Right atrium auricular region (tissue), 2 donors: Measurements from ENCODE around the gene GAK. TPM values are rescaled to one million over a fixed set of nuclear protein-coding genes. Genes with fewer than 3 reads are reported as not detected.

Source experiments
- DNase-seq: peaks from one replicate; pipeline ENCODE4 v3.0.0-alpha.2; 2019; ENCODE audit warnings: low spot score
- H3K27ac ChIP-seq, 2 donors: fragments of 200-600 bp; sonication (generic); 1 replicate in 1 of 2; 2 replicates in 1 of 2; pipeline ENCODE4 v1.5.1; 2016 to 2019
- H3K27me3 ChIP-seq, 2 donors: fragments of 200-600 bp; sonication (generic); one replicate each; pipeline versions ENCODE4 v1.5.1 to v1.6.0; 2017 to 2019
- H3K36me3 ChIP-seq: fragments of 200-600 bp; sonication (generic); one replicate; pipeline ENCODE4 v1.5.1; 2016
- H3K4me1 ChIP-seq, 2 donors: fragments of 200-600 bp; sonication (generic); one replicate each; pipeline versions ENCODE4 v1.5.1 to v1.6.0; 2017 to 2019
- H3K4me3 ChIP-seq, 2 donors: fragments of 200-600 bp; sonication (generic); 1 replicate in 1 of 2; 2 replicates in 1 of 2; pipeline ENCODE4 v1.5.1; 2017 to 2019; ENCODE audit warnings: mild to moderate bottlenecking in 1 of 2, moderate library complexity in 1 of 2
- H3K9me3 ChIP-seq, 2 donors: fragments of 200-600 bp; sonication (generic); one replicate each; pipeline ENCODE4 v1.5.1; 2019
- CTCF ChIP-seq, 2 donors: fragments of 200-600 bp; sonication (generic); IDR thresholded peaks; one replicate each; pipeline ENCODE4 v1.5.1; 2019; ENCODE audit warnings: antibody characterized with exemption in 2 of 2
- total RNA-seq, 2 donors: library from RNA; depleted of rRNA; stranded (reverse); fragments of >200 nt; gene quantifications; one replicate each; pipeline ENCODE4 v1.1.0, GENCODE V29; 2016

GAK gene
- total RNA-seq, 2 donors from 2014 or later: 27.8 to 52.2 TPM

- Histone ChIP-seq H3K27me3 (no peaks in the 10 kb centered on the region), H3K27ac (no peak overlapping the region), H3K36me3 (peaks cover 71% of the 10 kb centered on the region), H3K9me3 (no peaks in the 10 kb centered on the region), H3K4me3 (no peak overlapping the region), H3K4me1 (no peaks in the 10 kb centered on the region)
- no peak for TF ChIP-seq CTCF (IDR thresholded peaks at IDR 0.05)
- no peak for DNase-seq
These were observed 56.9 kb downstream of the GAK start for GRCh38 chr4:874971-875817.

GRCh38 chr4:874056-874455, 58.1 kb downstream of the GAK start:
- H3K27me3 ChIP-seq: no peaks in the 10 kb centered on the region
- H3K36me3 ChIP-seq: peaks cover 68% of the 10 kb centered on the region
- no peak overlapping the region for H3K4me3 ChIP-seq
- no peak for DNase-seq
- H3K27ac ChIP-seq: no peak overlapping the region
- H3K9me3 ChIP-seq: no peaks in the 10 kb centered on the region
- no peaks in the 10 kb centered on the region for H3K4me1 ChIP-seq
- no peak for TF ChIP-seq CTCF (IDR thresholded peaks at IDR 0.05)

GRCh38 chr4:872241-872981, 59.7 kb downstream of the GAK start:
- H3K27ac ChIP-seq: no peak overlapping the region
- no peaks in the 10 kb centered on the region for H3K9me3 ChIP-seq
- H3K4me1 ChIP-seq: no peaks in the 10 kb centered on the region
- H3K27me3 ChIP-seq: no peaks in the 10 kb centered on the region
- H3K4me3 ChIP-seq: no peak overlapping the region
- H3K36me3 ChIP-seq: peaks cover 72% of the 10 kb centered on the region
- DNase-seq: no peak
- no peak for TF ChIP-seq CTCF (IDR thresholded peaks at IDR 0.05)

- Histone ChIP-seq H3K4me3 (no peak overlapping the region), H3K4me1 (no peaks in the 10 kb centered on the region), H3K36me3 (peaks cover 72% of the 10 kb centered on the region), H3K27me3 (no peaks in the 10 kb centered on the region), H3K9me3 (no peaks in the 10 kb centered on the region), H3K27ac (no peak overlapping the region)
- no peak for DNase-seq
- TF ChIP-seq CTCF (IDR thresholded peaks at IDR 0.05): no peak
These were observed 60.6 kb downstream of the GAK start for GRCh38 chr4:871484-871883.

- no peak for TF ChIP-seq CTCF (IDR thresholded peaks at IDR 0.05)
- no peak for DNase-seq
- Histone ChIP-seq H3K9me3 (no peaks in the 10 kb centered on the region), H3K4me3 (no peak overlapping the region), H3K27me3 (no peaks in the 10 kb centered on the region), H3K36me3 (peaks cover 72% of the 10 kb centered on the region), H3K27ac (no peak overlapping the region), H3K4me1 (no peaks in the 10 kb centered on the region)
These were observed 61.2 kb downstream of the GAK start for GRCh38 chr4:870951-871350.
